ENCODE data around the gene TMEM139.

TMEM139 gene

GRCh38 chr7:143284591-143285469 lies at the start of gene TMEM139:
Gene TMEM139, plus strand, starts transcription at chr7:143284958. Its CDS starts 1,000 bp downstream, at chr7:143285958.
- H3K4me3 ChIP-seq (ENCODE audit: low read length in 2 of 2): peak within 1 kb of the TSS; percentile 23 to 35
- peak within 1 kb of the TSS in 1 of 2 donors; percentile 36 for H3K9ac ChIP-seq (ENCODE audit: low read length in 2 of 2)
- no peak within 1 kb of the TSS for H3K27ac ChIP-seq (ENCODE audit: low read length)
- H3K4me1 ChIP-seq (ENCODE audit: control insufficient read depth, insufficient read depth, low read length): peaks cover 19% of the 10 kb centered on the region
- H3K36me3 ChIP-seq (ENCODE audit: control insufficient read depth in 2 of 2, insufficient read depth in 2 of 2, low read length in 2 of 2): no peaks in the 10 kb centered on the region
- no peaks in the 10 kb centered on the region for H3K9me3 ChIP-seq (ENCODE audit: control insufficient read depth in 2 of 2, low read length in 2 of 2)
- H3K27me3 ChIP-seq (ENCODE audit: control insufficient read depth in 1 of 2, insufficient read depth in 2 of 2, low read length in 2 of 2): no peaks in the 10 kb centered on the region

GRCh38 chr7:143235561-143235960 lies 49.2 kb upstream of the TMEM139 start:
- Histone ChIP-seq H3K27ac (ENCODE audit: low read length) (no peak overlapping the region), H3K9ac (ENCODE audit: low read length in 2 of 2) (no peak overlapping the region)

GRCh38 chr7:143236408-143236990 lies 48.3 kb upstream of the TMEM139 start:
- Histone ChIP-seq H3K9me3 (ENCODE audit: control insufficient read depth in 2 of 2, low read length in 2 of 2) (peaks cover 0 to 5% of the 10 kb centered on the region in 2 donors), H3K27ac (ENCODE audit: low read length) (no peak overlapping the region), H3K4me1 (ENCODE audit: control insufficient read depth, insufficient read depth, low read length) (no peaks in the 10 kb centered on the region), H3K9ac (ENCODE audit: low read length in 2 of 2) (no peak overlapping the region), H3K36me3 (ENCODE audit: control insufficient read depth in 2 of 2, insufficient read depth in 2 of 2, low read length in 2 of 2) (no peaks in the 10 kb centered on the region), H3K27me3 (ENCODE audit: control insufficient read depth in 1 of 2, insufficient read depth in 2 of 2, low read length in 2 of 2) (no peaks in the 10 kb centered on the region), H3K4me3 (ENCODE audit: low read length in 2 of 2) (no peak overlapping the region)

More at GRCh38 chr7:143235561-143235960, 49.2 kb upstream of the TMEM139 start:
- Histone ChIP-seq H3K9me3 (ENCODE audit: control insufficient read depth in 2 of 2, low read length in 2 of 2) (peaks cover 0 to 5% of the 10 kb centered on the region in 2 donors), H3K4me3 (ENCODE audit: low read length in 2 of 2) (no peak overlapping the region), H3K27me3 (ENCODE audit: control insufficient read depth in 1 of 2, insufficient read depth in 2 of 2, low read length in 2 of 2) (no peaks in the 10 kb centered on the region), H3K36me3 (ENCODE audit: control insufficient read depth in 2 of 2, insufficient read depth in 2 of 2, low read length in 2 of 2) (no peaks in the 10 kb centered on the region), H3K4me1 (ENCODE audit: control insufficient read depth, insufficient read depth, low read length) (no peaks in the 10 kb centered on the region)

GRCh38 chr7:143237366-143237765 lies 47.4 kb upstream of the TMEM139 start:
- no peak overlapping the region for H3K4me3 ChIP-seq (ENCODE audit: low read length in 2 of 2)
- peaks cover 0 to 5% of the 10 kb centered on the region in 2 donors for H3K9me3 ChIP-seq (ENCODE audit: control insufficient read depth in 2 of 2, low read length in 2 of 2)
- no peaks in the 10 kb centered on the region for H3K27me3 ChIP-seq (ENCODE audit: control insufficient read depth in 1 of 2, insufficient read depth in 2 of 2, low read length in 2 of 2)
- no peaks in the 10 kb centered on the region for H3K4me1 ChIP-seq (ENCODE audit: control insufficient read depth, insufficient read depth, low read length)
- H3K36me3 ChIP-seq (ENCODE audit: control insufficient read depth in 2 of 2, insufficient read depth in 2 of 2, low read length in 2 of 2): no peaks in the 10 kb centered on the region
- H3K9ac ChIP-seq (ENCODE audit: low read length in 2 of 2): no peak overlapping the region
- no peak overlapping the region for H3K27ac ChIP-seq (ENCODE audit: low read length)

DNA sequence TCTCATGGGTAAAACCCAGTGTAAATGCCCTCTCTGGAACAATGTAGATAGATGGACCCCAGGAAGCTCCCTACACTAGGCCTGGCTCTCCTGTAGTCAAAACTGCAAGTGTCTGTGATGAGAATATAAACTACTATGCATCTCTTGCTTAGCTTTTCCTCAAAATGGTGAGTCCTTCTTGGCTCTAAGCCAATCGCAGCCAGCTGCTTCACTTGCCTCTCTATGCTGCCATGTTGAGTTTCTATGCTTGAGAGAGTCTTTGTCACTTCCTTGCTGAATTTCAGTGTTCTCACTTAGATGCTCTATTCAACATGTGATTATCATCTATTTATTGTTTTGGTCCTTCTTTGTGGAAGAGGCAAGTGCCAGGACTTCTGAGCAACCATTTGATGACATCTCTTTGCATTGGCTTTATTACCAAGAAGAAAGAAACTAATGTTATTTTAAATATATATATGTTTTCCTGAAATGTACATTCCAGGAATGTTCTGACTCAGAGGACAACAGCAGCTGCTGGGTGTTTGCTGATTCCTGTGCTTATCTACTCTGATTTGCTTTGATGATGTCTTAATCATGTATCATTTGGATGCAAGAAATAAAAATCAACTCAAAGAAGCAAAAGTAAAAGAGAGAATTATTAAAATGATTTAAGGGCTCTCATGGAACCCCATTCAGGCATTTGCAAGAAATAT lies 46.3 kb upstream of the TMEM139 start:
- no peak overlapping the region for H3K9ac ChIP-seq (ENCODE audit: low read length in 2 of 2)
- H3K27ac ChIP-seq (ENCODE audit: low read length): no peak overlapping the region
- H3K9me3 ChIP-seq (ENCODE audit: control insufficient read depth in 2 of 2, low read length in 2 of 2): peaks cover 0 to 5% of the 10 kb centered on the region in 2 donors
- H3K4me1 ChIP-seq (ENCODE audit: control insufficient read depth, insufficient read depth, low read length): no peaks in the 10 kb centered on the region
- H3K4me3 ChIP-seq (ENCODE audit: low read length in 2 of 2): no peak overlapping the region
- H3K36me3 ChIP-seq (ENCODE audit: control insufficient read depth in 2 of 2, insufficient read depth in 2 of 2, low read length in 2 of 2): no peaks in the 10 kb centered on the region
- H3K27me3 ChIP-seq (ENCODE audit: control insufficient read depth in 1 of 2, insufficient read depth in 2 of 2, low read length in 2 of 2): no peaks in the 10 kb centered on the region

DNA sequence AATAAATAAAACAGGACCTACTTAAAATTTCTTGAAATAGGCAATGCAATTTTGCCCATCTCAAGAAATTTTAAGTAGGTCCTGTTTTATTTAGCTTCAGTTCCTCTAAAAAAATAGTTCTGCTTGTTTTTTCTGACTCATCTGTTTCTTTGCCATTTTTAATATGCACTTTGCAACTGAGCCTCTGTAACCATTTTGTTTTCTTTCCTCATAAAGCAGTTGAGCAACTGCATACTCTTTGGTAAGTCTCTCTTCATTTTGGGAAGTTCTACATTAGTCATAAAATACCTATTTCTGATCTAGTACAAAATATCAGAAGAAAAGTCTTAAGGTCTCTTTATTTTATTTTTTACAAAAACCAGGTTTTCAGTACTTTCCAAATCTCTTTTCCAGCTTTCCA lies 44.9 kb upstream of the TMEM139 start:
- no peaks in the 10 kb centered on the region for H3K36me3 ChIP-seq (ENCODE audit: control insufficient read depth in 2 of 2, insufficient read depth in 2 of 2, low read length in 2 of 2)
- H3K9ac ChIP-seq (ENCODE audit: low read length in 2 of 2): no peak overlapping the region
- H3K4me3 ChIP-seq (ENCODE audit: low read length in 2 of 2): no peak overlapping the region
- H3K9me3 ChIP-seq (ENCODE audit: control insufficient read depth in 2 of 2, low read length in 2 of 2): peaks cover 0 to 5% of the 10 kb centered on the region in 2 donors
- H3K27ac ChIP-seq (ENCODE audit: low read length): no peak overlapping the region
- H3K27me3 ChIP-seq (ENCODE audit: control insufficient read depth in 1 of 2, insufficient read depth in 2 of 2, low read length in 2 of 2): no peaks in the 10 kb centered on the region
- H3K4me1 ChIP-seq (ENCODE audit: control insufficient read depth, insufficient read depth, low read length): no peaks in the 10 kb centered on the region

DNA sequence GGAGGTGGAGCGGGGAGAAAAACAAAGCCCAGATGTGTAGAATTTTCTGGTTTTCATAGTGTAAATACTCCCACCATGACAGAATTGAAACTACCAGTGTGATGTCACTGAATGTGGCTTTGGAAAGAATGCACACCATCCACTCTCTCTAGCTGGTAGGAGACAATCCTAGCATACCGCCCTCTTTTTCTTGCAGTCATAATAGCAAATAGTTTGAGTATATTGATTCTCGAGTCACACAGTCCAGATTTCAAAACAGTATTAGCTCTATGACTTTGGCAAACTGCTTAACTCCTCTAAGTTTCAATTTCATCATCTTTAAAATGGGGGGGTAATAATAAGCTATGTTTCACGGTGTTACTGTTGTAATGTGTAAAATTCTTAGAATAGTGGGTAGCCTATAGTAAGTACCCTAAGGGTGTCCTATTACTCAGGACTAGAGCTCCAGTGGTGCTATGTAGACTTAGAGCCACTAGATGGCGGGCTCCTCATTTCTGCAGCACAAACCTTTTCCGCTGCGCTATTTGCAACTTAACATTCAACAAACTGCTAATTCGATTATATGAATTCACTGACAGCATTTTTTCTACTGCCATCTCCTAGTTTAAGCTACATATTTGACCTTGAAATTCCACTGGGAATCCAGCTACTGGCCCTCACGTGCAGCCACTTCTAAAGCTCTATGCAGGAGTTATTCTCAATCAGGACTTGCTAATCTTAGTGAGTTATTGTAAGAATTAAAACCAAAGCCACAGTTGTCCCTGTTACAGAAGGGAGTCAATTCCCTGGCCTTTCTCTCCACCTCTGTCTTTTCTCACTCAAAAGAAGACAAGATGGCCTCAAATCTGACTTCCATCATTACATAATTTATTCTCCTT lies 44.2 kb upstream of the TMEM139 start:
- Histone ChIP-seq H3K36me3 (ENCODE audit: control insufficient read depth in 2 of 2, insufficient read depth in 2 of 2, low read length in 2 of 2) (no peaks in the 10 kb centered on the region), H3K27me3 (ENCODE audit: control insufficient read depth in 1 of 2, insufficient read depth in 2 of 2, low read length in 2 of 2) (no peaks in the 10 kb centered on the region), H3K9me3 (ENCODE audit: control insufficient read depth in 2 of 2, low read length in 2 of 2) (peaks cover 0 to 5% of the 10 kb centered on the region in 2 donors), H3K4me3 (ENCODE audit: low read length in 2 of 2) (peak overlapping the region in 1 of 2 donors; percentile 13), H3K4me1 (ENCODE audit: control insufficient read depth, insufficient read depth, low read length) (no peaks in the 10 kb centered on the region), H3K9ac (ENCODE audit: low read length in 2 of 2) (no peak overlapping the region), H3K27ac (ENCODE audit: low read length) (no peak overlapping the region)

DNA sequence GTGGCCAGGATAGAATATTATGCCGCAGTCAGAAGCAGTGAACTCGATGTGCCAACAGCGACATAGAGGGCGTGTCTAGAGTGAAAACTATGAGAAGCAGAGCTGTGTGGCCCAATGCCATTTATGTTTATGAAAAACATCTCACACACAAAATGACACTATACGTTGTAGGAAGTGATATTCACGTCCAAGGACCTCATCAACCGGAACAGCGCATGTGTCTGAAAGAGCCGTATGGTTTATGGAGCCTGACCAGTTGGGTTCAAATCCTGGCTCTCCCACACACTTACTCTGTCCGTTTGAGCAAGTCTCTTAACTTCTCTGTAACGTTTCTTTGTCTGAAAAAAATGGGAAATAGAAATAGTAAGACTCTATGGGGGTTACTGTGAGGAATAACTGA lies 42.5 kb upstream of the TMEM139 start:
- H3K9ac ChIP-seq (ENCODE audit: low read length in 2 of 2): no peak overlapping the region
- H3K36me3 ChIP-seq (ENCODE audit: control insufficient read depth in 2 of 2, insufficient read depth in 2 of 2, low read length in 2 of 2): no peaks in the 10 kb centered on the region

DNA sequence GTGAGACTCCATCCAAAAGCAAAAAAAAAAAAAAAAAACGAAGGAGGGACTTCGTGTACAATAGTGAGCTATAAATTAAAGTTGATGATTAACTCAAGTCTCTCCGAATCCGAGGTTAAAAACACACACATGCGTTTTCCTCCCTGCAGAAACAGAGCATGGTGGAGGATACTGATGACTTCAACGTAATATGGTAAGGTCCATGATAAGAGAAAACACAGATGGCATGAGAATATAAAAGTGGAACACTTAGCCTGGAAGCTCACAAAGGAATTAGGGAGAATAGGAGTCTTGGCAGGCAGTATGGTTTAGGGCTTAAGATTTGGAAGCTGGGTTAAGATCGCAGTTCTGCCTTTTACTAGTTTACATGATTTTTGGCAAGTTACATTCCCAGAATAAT lies 41.6 kb upstream of the TMEM139 start:
- Histone ChIP-seq H3K36me3 (ENCODE audit: control insufficient read depth in 2 of 2, insufficient read depth in 2 of 2, low read length in 2 of 2) (no peaks in the 10 kb centered on the region), H3K4me3 (ENCODE audit: low read length in 2 of 2) (no peak overlapping the region), H3K27me3 (ENCODE audit: control insufficient read depth in 1 of 2, insufficient read depth in 2 of 2, low read length in 2 of 2) (no peaks in the 10 kb centered on the region), H3K9me3 (ENCODE audit: control insufficient read depth in 2 of 2, low read length in 2 of 2) (no peaks in the 10 kb centered on the region), H3K27ac (ENCODE audit: low read length) (no peak overlapping the region), H3K4me1 (ENCODE audit: control insufficient read depth, insufficient read depth, low read length) (no peaks in the 10 kb centered on the region), H3K9ac (ENCODE audit: low read length in 2 of 2) (no peak overlapping the region)

More for the DNA sequence above, 42.5 kb upstream of the TMEM139 start:
- Histone ChIP-seq H3K4me3 (ENCODE audit: low read length in 2 of 2) (no peak overlapping the region), H3K27me3 (ENCODE audit: control insufficient read depth in 1 of 2, insufficient read depth in 2 of 2, low read length in 2 of 2) (no peaks in the 10 kb centered on the region), H3K9me3 (ENCODE audit: control insufficient read depth in 2 of 2, low read length in 2 of 2) (no peaks in the 10 kb centered on the region), H3K27ac (ENCODE audit: low read length) (no peak overlapping the region), H3K4me1 (ENCODE audit: control insufficient read depth, insufficient read depth, low read length) (no peaks in the 10 kb centered on the region)

GRCh38 chr7:143243614-143244013 lies 41.1 kb upstream of the TMEM139 start:
- Histone ChIP-seq H3K9me3 (ENCODE audit: control insufficient read depth in 2 of 2, low read length in 2 of 2) (no peaks in the 10 kb centered on the region), H3K27ac (ENCODE audit: low read length) (no peak overlapping the region), H3K27me3 (ENCODE audit: control insufficient read depth in 1 of 2, insufficient read depth in 2 of 2, low read length in 2 of 2) (no peaks in the 10 kb centered on the region), H3K4me3 (ENCODE audit: low read length in 2 of 2) (no peak overlapping the region), H3K36me3 (ENCODE audit: control insufficient read depth in 2 of 2, insufficient read depth in 2 of 2, low read length in 2 of 2) (no peaks in the 10 kb centered on the region), H3K9ac (ENCODE audit: low read length in 2 of 2) (no peak overlapping the region), H3K4me1 (ENCODE audit: control insufficient read depth, insufficient read depth, low read length) (no peaks in the 10 kb centered on the region)
